GM12878 (cell line): ENCODE measurements around the gene C20orf173. TPM values are rescaled to one million over a fixed set of nuclear protein-coding genes. Genes with fewer than 3 reads are reported as not detected.

ENCODE experiments used
- ATAC-seq: fragments of 200-7000 bp; cut with Tn5 transposase; 3 replicates; pipeline ENCODE4 v1.9.1; 2020; ENCODE audit warnings: mild to moderate bottlenecking, moderate library complexity
- BruUV-seq: library from RNA; stranded (reverse); fragments of 400-500 nt; replicated peaks from 2 replicates; lab custom pipeline; 2021; lab: Mats Ljungman, UMichigan
- CTCF ChIA-PET: fragments of 300-600 bp; sonication (Branson Sonifier 250); formaldehyde crosslinking; extraction: SDS; loops from one replicate; lab custom pipeline; 2021; ENCODE audit warnings: inconsistent platforms; lab: Yijun Ruan, JAX
- POLR2A ChIA-PET: fragments of 350-600 bp; formaldehyde crosslinking; extraction: SDS; loops from one replicate; lab custom pipeline; 2021; ENCODE audit warnings: inconsistent platforms; lab: Charles Lee
- RAD21 ChIA-PET: fragments of 300-600 bp; sonication (Branson Sonifier 250); formaldehyde crosslinking; loops from one replicate; lab custom pipeline; 2023; ENCODE audit warnings: antibody characterized with exemption; ENCODE audit not compliant: unreplicated experiment; lab: Charles Lee
- SMC1A ChIA-PET: fragments of 300-600 bp; sonication (Branson Sonifier 250); formaldehyde crosslinking; loops from one replicate; lab custom pipeline; 2023; ENCODE audit not compliant: unreplicated experiment, uncharacterized antibody; lab: Charles Lee
- DNase-seq: peaks from one replicate; pipeline ENCODE4 v3.0.0-alpha.2; 2011; ENCODE audit warnings: low read depth, low spot score
- FAIRE-seq: peaks from 3 replicates; lab custom pipeline; 2011; peaks lifted over from hg19 to GRCh38; lab: Jason Lieb, UNC
- H2AFZ ChIP-seq: 2 replicates; pipeline ENCODE4 v1.6.0; 2011; ENCODE audit warnings: low read depth, low read length, control low read depth; ENCODE audit not compliant: control insufficient read depth
- H3K27ac ChIP-seq: 2 replicates; pipeline ENCODE4 v1.5.1; 2011; ENCODE audit warnings: control low read depth; ENCODE audit not compliant: control insufficient read depth, insufficient read depth
- H3K27me3 ChIP-seq, 2 experiments: replicated peaks in 1 of 2; 2 replicates each; pipeline versions ENCODE4 v1.6.0 to v1.6.1; 2011; ENCODE audit warnings: low read length in 1 of 2; ENCODE audit not compliant: control insufficient read depth in 2 of 2, insufficient read depth in 2 of 2
- H3K36me3 ChIP-seq, 2 experiments: 2 replicates each; pipeline ENCODE4 v1.5.1; 2011; ENCODE audit warnings: low read length in 1 of 2; ENCODE audit not compliant: control insufficient read depth in 2 of 2, insufficient read depth in 2 of 2
- H3K4me1 ChIP-seq: 2 replicates; pipeline ENCODE4 v1.6.1; 2011; ENCODE audit warnings: mild to moderate bottlenecking, low read length, moderate library complexity, mixed read lengths; ENCODE audit not compliant: control insufficient read depth, insufficient read depth
- H3K4me2 ChIP-seq: 2 replicates; pipeline ENCODE4 v1.6.0; 2011; ENCODE audit warnings: control low read depth; ENCODE audit not compliant: control insufficient read depth, insufficient read depth
- H3K4me3 ChIP-seq: fragments of 200-600 bp; sonication (generic); 2 replicates; pipeline ENCODE4 v1.5.1; 2016
- H3K79me2 ChIP-seq: 2 replicates; pipeline ENCODE4 v1.6.0; 2011; ENCODE audit warnings: low read length; ENCODE audit not compliant: control insufficient read depth, insufficient read depth
- H3K9ac ChIP-seq: 2 replicates; pipeline ENCODE4 v1.8.0; 2011; ENCODE audit warnings: low read length, control low read depth, mixed read lengths; ENCODE audit not compliant: control insufficient read depth, insufficient read depth
- H3K9me3 ChIP-seq: replicated peaks from 3 replicates; pipeline ENCODE4 v1.5.1; 2011; ENCODE audit warnings: mild to moderate bottlenecking, low read length; ENCODE audit not compliant: control insufficient read depth, insufficient read depth
- H4K20me1 ChIP-seq: 2 replicates; pipeline ENCODE4 v1.6.0; 2011; ENCODE audit not compliant: control insufficient read depth, insufficient read depth
- ASH2L ChIP-seq: fragments of 300-600, 200-600 bp; sonication (generic); IDR thresholded peaks from 2 replicates; pipeline ENCODE4 v1.6.1; 2017; ENCODE audit warnings: low read depth, mild to moderate bottlenecking, borderline replicate concordance
- CEBPB ChIP-seq, 2 experiments: fragments of 150-350 bp in 1 of 2; IDR thresholded peaks; 2 replicates each; pipeline ENCODE4 v1.6.1; 2012 to 2014; ENCODE audit warnings: low read depth in 2 of 2, low read length in 2 of 2, borderline replicate concordance in 1 of 2, inconsistent platforms in 1 of 2
- PAX8 ChIP-seq: fragments of 450-650 bp; IDR thresholded peaks from 2 replicates; pipeline ENCODE4 v1.6.1; 2017; ENCODE audit warnings: mild to moderate bottlenecking, moderate library complexity
- SMC3 ChIP-seq: IDR thresholded peaks from 2 replicates; pipeline ENCODE4 v1.6.1; 2011; ENCODE audit warnings: low read length, improper control_type of control experiment, borderline replicate concordance
- SRF ChIP-seq, 2 experiments: IDR thresholded peaks; 2 replicates each; pipeline ENCODE4 v1.6.1; 2011; ENCODE audit warnings: low read depth in 2 of 2, low read length in 2 of 2, mild to moderate bottlenecking in 1 of 2, moderate library complexity in 1 of 2
- WGBS: methylation state at CpG from one replicate; pipeline ENCODE4 v1.1.6; 2016; ENCODE audit warnings: low lambda C conversion rate; ENCODE audit not compliant: insufficient replicate concordance, insufficient coverage; ENCODE audit errors: missing lambda C conversion rate; 5-methylcytosine and 5-hydroxymethylcytosine counted together
- in situ Hi-C: fragments of 300-500 bp; cut with MboI; formaldehyde crosslinking; loops from 9 replicates; pipeline ENCODE4 v1.14.3; 2018; ENCODE audit warnings: mixed read lengths
- intact Hi-C: fragments of 100-400 bp; cut with micrococcal nuclease; formaldehyde crosslinking; loops from one replicate; pipeline ENCODE4 v1.14.2; 2022; ENCODE audit not compliant: unreplicated experiment
- polyA plus RNA-seq, 11 experiments: library from polyadenylated mRNA; depleted of rRNA in 4 of 11; unstranded in 6 of 11; stranded (reverse) in 5 of 11; fragments of >200 nt; fragmentation: Nextera tagmentation in 4 of 11; fragmentation: Illumina TruSeq in 1 of 11; extraction: Ambion mirVana in 4 of 11; extraction: Trizol in 1 of 11; gene quantifications; 1 replicate in 1 of 11; 2 replicates in 10 of 11; pipeline versions ENCODE4 v1.2.1 to v1.2.3, GENCODE V29; 2011 to 2016; ENCODE audit warnings: inconsistent platforms in 2 of 11, missing spikeins in 2 of 11, low read depth in 1 of 11
- total RNA-seq, 4 experiments: library from RNA; depleted of rRNA in 3 of 4; stranded (reverse); fragments of >200 nt in 3 of 4; fragmentation: Illumina TruSeq in 1 of 4; extraction: Trizol in 1 of 4; gene quantifications; 2 replicates each; pipeline versions ENCODE4 v1.2.1 to v1.2.3, GENCODE V29; 2013 to 2021
- TF ChIP-seq, protein P1 (sequence below): IDR thresholded peaks from 2 replicates; pipeline ENCODE4 v1.6.1; 2012; ENCODE audit warnings: low read depth, low read length, improper control_type of control experiment
- TF ChIP-seq, protein P2 (sequence below): fragments of 450-650 bp; IDR thresholded peaks from 2 replicates; pipeline ENCODE4 v1.6.1; 2016; ENCODE audit warnings: mild to moderate bottlenecking, moderate library complexity, borderline replicate concordance
- TF ChIP-seq, protein P3 (sequence below): IDR thresholded peaks from 2 replicates; pipeline ENCODE4 v1.6.1; 2011; ENCODE audit warnings: low read depth, mild to moderate bottlenecking, low read length, moderate library complexity, borderline replicate concordance; ENCODE audit errors: extremely low read depth

C20orf173 gene
- total and polyA plus RNA-seq, 10 of the 15 experiments (the other 5 are each of a cell fraction or from before 2014, with no cell fraction given) = not detected

DNA sequence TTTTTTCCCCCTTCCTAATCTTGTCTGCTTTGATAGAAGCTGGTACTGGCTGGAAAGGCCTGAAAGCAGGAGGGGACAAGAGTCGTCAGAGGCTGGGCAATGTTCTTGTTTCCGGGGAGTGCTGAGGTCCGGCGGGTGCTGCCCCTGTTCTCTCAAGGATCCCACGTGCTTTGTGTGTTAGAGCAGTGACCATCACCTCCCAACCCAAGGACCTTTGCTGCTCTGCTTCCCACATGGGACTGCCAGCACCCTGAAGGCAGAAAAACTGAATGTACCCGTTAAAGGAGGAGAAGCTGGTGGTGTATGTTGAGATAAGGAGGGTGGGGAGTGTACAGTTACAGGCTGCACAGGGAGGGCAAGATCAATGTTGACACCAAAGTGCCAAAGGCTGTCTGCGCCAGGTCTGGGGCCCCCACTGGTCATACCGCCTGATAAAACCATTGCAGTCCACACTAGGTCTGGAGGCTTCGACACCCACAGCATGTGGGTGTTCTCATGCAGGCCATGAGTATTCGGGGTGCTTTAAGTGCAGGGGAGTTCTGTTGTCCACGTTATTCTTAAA is 15.0 kb downstream of the C20orf173 start:
- RAD21 ChIA-PET = no interaction called here
- intact Hi-C loops = no loop called here

More for the DNA sequence above, 15.0 kb downstream of the C20orf173 start:
- H3K9me3 ChIP-seq = no peaks in the 10 kb centered on the region
- no peak overlapping the region for H2AFZ ChIP-seq
- FAIRE-seq (no peak), DNase-seq (no peak), ATAC-seq (no peak)
- ChIA-PET POLR2A (no interaction called here), CTCF (interaction anchor here (0.9 kb wide), 1 partner anchor 467 kb away, joined by 3 read pairs; no protein-coding TSS in a partner anchor), SMC1A (interaction anchor here (0.6 kb wide), 1 partner anchor 124 kb away, joined by 3 read pairs; no protein-coding TSS in a partner anchor)
- H3K27me3 ChIP-seq = no peaks in the 10 kb centered on the region
- in situ Hi-C loops = no loop called here
- no peak overlapping the region for H3K27ac ChIP-seq
- peaks cover 10 to 12% of the 10 kb centered on the region in 2 experiments for H3K36me3 ChIP-seq
- 89% methylated on average over 11 of the region's 11 CpGs for WGBS
- no peaks in the 10 kb centered on the region for H3K4me1 ChIP-seq
- H3K9ac ChIP-seq = no peak overlapping the region
- no peaks in the 10 kb centered on the region for H3K79me2 ChIP-seq
- no TSS peak for BruUV-seq
- no peaks in the 10 kb centered on the region for H4K20me1 ChIP-seq
- H3K4me2 ChIP-seq = no peak overlapping the region
- no peak overlapping the region for H3K4me3 ChIP-seq
- TF ChIP-seq ASH2L (no peak), PAX8 (no peak), CEBPB (IDR thresholded peaks at IDR 0.05; ENCODE audit: borderline replicate concordance in 1 of 2, low read depth in 2 of 2, low read length in 2 of 2) (no peak), SRF (IDR thresholded peaks at IDR 0.05; ENCODE audit: low read depth in 2 of 2, low read length in 2 of 2) (no peak), SMC3 (no peak)
- TF ChIP-seq, protein P1, sequence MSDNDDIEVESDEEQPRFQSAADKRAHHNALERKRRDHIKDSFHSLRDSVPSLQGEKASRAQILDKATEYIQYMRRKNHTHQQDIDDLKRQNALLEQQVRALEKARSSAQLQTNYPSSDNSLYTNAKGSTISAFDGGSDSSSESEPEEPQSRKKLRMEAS = no peak
- TF ChIP-seq, protein P2, sequence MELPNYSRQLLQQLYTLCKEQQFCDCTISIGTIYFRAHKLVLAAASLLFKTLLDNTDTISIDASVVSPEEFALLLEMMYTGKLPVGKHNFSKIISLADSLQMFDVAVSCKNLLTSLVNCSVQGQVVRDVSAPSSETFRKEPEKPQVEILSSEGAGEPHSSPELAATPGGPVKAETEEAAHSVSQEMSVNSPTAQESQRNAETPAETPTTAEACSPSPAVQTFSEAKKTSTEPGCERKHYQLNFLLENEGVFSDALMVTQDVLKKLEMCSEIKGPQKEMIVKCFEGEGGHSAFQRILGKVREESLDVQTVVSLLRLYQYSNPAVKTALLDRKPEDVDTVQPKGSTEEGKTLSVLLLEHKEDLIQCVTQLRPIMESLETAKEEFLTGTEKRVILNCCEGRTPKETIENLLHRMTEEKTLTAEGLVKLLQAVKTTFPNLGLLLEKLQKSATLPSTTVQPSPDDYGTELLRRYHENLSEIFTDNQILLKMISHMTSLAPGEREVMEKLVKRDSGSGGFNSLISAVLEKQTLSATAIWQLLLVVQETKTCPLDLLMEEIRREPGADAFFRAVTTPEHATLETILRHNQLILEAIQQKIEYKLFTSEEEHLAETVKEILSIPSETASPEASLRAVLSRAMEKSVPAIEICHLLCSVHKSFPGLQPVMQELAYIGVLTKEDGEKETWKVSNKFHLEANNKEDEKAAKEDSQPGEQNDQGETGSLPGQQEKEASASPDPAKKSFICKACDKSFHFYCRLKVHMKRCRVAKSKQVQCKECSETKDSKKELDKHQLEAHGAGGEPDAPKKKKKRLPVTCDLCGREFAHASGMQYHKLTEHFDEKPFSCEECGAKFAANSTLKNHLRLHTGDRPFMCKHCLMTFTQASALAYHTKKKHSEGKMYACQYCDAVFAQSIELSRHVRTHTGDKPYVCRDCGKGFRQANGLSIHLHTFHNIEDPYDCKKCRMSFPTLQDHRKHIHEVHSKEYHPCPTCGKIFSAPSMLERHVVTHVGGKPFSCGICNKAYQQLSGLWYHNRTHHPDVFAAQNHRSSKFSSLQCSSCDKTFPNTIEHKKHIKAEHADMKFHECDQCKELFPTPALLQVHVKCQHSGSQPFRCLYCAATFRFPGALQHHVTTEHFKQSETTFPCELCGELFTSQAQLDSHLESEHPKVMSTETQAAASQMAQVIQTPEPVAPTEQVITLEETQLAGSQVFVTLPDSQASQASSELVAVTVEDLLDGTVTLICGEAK = no peak
- TF ChIP-seq, protein P3, sequence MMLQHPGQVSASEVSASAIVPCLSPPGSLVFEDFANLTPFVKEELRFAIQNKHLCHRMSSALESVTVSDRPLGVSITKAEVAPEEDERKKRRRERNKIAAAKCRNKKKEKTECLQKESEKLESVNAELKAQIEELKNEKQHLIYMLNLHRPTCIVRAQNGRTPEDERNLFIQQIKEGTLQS = no peak
- TF ChIP-seq, all 136 proteins: peak for 0
